Subcutaneous abdominal adipose tissue (tissue), 5 donors: Measurements from ENCODE around the gene MSMB.
"Not testable (repeated sequence)": the region's sequence is repeated elsewhere in the genome, so short reads cannot be mapped to it uniquely, and the experiment has no call there.

Experiments used
- H3K27ac ChIP-seq: one replicate; pipeline ENCODE4 v1.7.0; 2013; ENCODE audit warnings: low read depth, mild to moderate bottlenecking, inconsistent platforms, low read length, moderate library complexity
- H3K27me3 ChIP-seq, 5 donors: one replicate each; pipeline ENCODE4 v1.7.0; 2013; ENCODE audit warnings: low read length in 5 of 5, inconsistent platforms in 1 of 5; ENCODE audit not compliant: control insufficient read depth in 5 of 5, insufficient read depth in 4 of 5
- H3K36me3 ChIP-seq, 5 donors: one replicate each; pipeline ENCODE4 v1.7.0; 2013; ENCODE audit warnings: low read length in 5 of 5; ENCODE audit not compliant: control insufficient read depth in 5 of 5, insufficient read depth in 5 of 5
- H3K4me1 ChIP-seq, 5 donors: one replicate each; pipeline ENCODE4 v1.7.0; 2013; ENCODE audit warnings: low read length in 5 of 5, mild to moderate bottlenecking in 3 of 5, moderate library complexity in 1 of 5; ENCODE audit not compliant: control insufficient read depth in 5 of 5, insufficient read depth in 5 of 5
- H3K4me3 ChIP-seq, 5 donors: one replicate each; pipeline ENCODE4 v1.7.0; 2013; ENCODE audit warnings: low read length in 5 of 5, low read depth in 1 of 5
- H3K9ac ChIP-seq, 5 donors: one replicate each; pipeline ENCODE4 v1.7.0; 2013; ENCODE audit warnings: low read length in 5 of 5, mild to moderate bottlenecking in 4 of 5, moderate library complexity in 3 of 5
- H3K9me3 ChIP-seq, 5 donors: one replicate each; pipeline ENCODE4 v1.7.0; 2013; ENCODE audit warnings: low read length in 5 of 5; ENCODE audit not compliant: control insufficient read depth in 5 of 5
- donor health status: healthy.
- donor health status: healthy.
- donor health status: healthy.
- donor health status: healthy.
- donor health status: healthy.

MSMB gene, protein sequence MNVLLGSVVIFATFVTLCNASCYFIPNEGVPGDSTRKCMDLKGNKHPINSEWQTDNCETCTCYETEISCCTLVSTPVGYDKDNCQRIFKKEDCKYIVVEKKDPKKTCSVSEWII

DNA sequence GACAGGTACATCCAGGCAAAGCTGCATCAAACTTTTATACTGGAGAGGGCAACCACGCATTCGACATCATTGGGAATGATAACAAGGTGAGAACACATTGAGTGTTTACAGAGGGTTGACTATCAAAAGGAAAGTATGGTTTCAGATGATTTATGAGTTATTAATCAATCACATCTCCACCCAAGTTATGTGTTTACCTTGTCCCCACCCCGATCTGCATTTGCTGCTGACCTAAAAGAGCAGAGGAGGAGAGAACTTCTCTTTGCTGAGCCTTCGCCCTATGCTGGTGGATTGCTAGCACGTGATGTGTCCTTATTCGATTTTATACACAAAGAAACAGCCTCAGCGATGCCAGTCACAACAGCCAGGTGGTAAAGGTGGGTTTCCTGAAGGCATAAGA is at the start of gene MSMB:
Gene MSMB, minus strand, starts transcription at position 9 of the 400 bp plus-strand sequence. CDS start 32 bp downstream, outside the sequence.
- H3K27me3 ChIP-seq: peaks cover 0 to 10% (median 0%) of the 10 kb centered on the region in 5 donors
- H3K4me3 ChIP-seq: no peak within 1 kb of the TSS
- H3K4me1 ChIP-seq: no peaks in the 10 kb centered on the region

DNA sequence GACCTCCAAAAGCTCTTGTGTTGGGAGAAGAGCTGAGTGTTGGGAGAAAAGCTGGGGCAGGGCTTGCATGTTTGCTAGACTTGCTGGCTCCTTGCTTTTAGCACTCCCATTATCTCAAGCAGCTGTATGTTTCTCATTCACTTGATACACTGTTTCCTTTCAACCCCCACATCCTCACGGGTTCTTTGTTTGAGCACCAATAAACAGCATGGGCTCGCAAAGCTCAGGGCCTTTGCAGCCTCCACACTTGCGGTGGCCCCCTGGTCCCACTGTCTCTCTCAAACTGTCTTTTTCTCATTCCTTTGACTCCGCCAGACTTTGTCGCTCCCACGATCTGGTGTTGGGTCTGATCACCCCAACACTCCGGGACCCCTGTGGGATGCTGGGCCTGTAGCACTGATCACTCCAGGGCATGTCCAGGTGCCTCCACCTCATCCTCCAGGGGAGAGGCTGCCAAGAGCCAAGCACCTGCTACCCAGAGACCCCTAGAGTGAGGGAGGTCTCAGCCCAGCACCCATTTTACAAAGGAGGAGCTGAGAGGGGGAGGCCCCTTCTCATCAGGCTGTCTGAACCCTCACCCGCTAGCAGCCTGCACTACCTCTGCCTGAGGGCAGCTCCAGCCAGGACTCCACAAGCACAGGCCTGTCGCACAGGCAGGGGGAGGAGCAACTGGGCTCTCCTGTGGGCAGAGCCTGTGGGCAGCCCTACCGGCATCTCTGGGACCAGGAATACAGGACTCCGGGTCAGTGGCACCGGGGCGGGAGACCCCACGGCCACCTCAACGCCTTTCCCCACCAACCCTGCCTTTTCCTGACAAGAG is 49.1 kb upstream of the MSMB start:
- H3K36me3 ChIP-seq: no peaks in the 10 kb centered on the region
- H3K27me3 ChIP-seq: peaks cover 0 to 9% (median 0%) of the 10 kb centered on the region in 5 donors
- H3K9me3 ChIP-seq: peaks cover 0 to 4% (median 0%) of the 10 kb centered on the region in 5 donors
- no peak overlapping the region for H3K9ac ChIP-seq
- no peak overlapping the region for H3K4me3 ChIP-seq
- H3K4me1 ChIP-seq: peaks cover 0 to 11% (median 0%) of the 10 kb centered on the region in 5 donors
- H3K27ac ChIP-seq: no peak overlapping the region

More for the DNA sequence above, at the start of gene MSMB:
- no peak within 1 kb of the TSS for H3K9ac ChIP-seq
- no peaks in the 10 kb centered on the region for H3K36me3 ChIP-seq
- H3K9me3 ChIP-seq: no peaks in the 10 kb centered on the region
- no peak within 1 kb of the TSS for H3K27ac ChIP-seq

DNA sequence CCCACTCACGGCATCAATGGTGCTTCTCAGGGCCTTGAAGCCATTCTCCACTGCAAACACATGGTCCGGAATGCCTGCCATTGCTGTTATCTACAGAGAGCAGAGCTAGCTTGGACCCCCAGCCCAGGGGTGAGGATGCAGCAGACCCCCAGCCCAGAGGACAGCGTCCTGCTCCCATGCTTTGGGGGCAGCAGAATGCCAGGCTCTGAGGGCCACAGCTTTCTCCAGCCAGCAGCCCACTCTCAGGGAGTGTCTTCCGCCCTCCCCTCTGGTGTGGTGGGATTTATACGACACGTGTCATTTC is 48.1 kb upstream of the MSMB start:
- no peak overlapping the region for H3K27ac ChIP-seq

DNA sequence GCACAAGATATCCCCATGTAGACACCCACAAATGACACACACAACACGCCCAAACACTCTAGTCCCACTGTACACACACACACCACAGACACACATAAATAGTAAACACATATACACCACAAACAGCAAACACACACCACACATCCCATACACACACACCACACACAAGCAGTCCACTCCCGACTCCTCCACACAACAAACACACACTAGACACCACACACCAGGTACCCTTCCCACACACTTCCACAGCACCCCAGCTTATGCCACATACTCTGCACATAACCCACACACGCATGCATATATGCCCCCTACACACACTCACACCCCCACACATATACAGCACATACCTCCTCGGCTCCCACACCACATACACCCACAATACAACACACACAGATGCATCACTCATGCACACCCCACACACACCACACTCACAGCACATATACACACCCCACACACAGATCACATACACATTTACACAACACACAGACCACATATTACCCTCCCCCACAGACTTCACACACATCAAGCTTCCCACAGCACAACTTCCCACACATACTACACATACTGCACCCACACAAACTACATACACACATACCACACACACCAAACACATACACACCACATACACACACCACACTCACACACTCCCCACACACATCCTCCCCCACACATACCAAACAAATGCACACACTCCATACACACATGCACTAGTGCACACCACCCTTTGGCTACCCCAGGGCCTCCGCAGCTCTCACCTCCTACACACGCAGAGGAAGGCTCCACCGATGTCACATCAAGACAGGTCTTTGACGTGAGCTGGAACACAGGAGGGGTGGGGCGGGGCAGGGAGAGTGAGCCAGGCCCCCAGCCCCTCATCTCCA is 47.5 kb upstream of the MSMB start:
- not testable (repeated sequence) for H3K27ac ChIP-seq, H3K36me3 ChIP-seq, H3K27me3 ChIP-seq, H3K9ac ChIP-seq, H3K9me3 ChIP-seq, H3K4me3 ChIP-seq
- peaks cover 0 to 11% (median 0%) of the 10 kb centered on the region in 5 donors for H3K4me1 ChIP-seq

More for the DNA sequence above, 48.1 kb upstream of the MSMB start:
- Histone ChIP-seq H3K4me3 (no peak overlapping the region), H3K36me3 (no peaks in the 10 kb centered on the region), H3K9ac (no peak overlapping the region), H3K4me1 (peaks cover 0 to 11% (median 0%) of the 10 kb centered on the region in 5 donors), H3K9me3 (peaks cover 0 to 4% (median 0%) of the 10 kb centered on the region in 5 donors), H3K27me3 (peaks cover 0 to 9% (median 0%) of the 10 kb centered on the region in 5 donors)

DNA sequence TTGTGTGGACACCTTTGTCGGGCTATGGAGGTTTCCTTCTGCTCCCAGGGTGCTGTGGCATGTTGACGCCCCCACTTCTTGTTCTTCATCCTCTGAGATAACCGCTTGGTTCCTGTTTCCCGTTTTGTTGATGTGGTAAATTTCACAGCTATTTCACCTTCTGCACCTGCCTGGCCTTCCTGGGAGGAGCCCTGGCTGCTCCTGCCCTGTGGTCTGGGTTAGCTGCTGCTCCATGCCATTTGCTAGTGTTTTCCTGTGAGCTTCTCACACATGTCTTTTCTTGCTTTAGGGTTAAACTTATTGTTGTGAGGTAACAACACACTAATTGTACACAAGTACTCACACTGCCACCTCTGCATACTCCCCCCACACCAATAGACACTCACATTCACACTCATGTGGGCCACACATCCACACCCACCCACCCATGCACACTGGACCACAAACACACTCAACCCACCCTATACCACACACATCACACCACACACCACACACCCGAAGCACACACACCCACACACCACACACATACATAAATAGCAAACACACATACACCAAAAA is 46.5 kb upstream of the MSMB start:
- no peaks in the 10 kb centered on the region for H3K9me3 ChIP-seq
- no peak overlapping the region for H3K27ac ChIP-seq
- no peak overlapping the region for H3K9ac ChIP-seq
- no peak overlapping the region for H3K4me3 ChIP-seq
- H3K27me3 ChIP-seq: peaks cover 0 to 9% (median 0%) of the 10 kb centered on the region in 5 donors
- no peaks in the 10 kb centered on the region for H3K36me3 ChIP-seq
- H3K4me1 ChIP-seq: peaks cover 0 to 11% (median 0%) of the 10 kb centered on the region in 5 donors

DNA sequence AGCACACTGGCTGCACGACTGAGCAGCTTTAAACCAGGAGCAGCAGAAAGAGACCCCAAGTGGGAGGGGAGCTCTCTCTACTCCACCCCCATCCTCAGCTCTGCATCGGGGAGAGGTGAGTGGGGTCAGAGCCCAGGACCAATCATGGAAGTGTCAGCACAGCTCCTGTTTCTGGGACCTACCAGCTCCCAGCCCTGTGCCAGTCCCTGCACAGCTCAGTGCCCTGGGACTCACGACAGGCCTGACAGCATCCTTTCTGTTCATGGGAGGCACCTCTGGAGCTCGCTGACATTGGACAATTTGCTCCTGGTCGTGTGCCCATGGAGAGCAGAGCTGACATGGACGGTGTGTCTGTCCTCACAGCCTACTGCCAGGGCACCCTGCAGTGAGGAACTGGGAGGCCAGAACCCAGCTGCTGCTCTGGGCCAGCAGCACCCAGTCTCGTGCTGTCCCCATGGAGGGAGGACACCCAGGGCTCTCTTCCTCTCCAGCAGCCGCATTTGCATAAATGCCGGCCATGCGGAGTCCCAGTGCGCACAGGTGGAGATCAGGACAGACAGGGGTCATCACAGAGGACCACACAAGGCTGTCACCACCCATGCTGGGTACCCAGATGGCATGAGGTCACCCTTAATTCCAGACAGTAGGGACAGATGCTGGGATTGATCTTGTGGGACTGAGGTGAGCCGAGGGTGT is 45.9 kb upstream of the MSMB start:
- Histone ChIP-seq H3K36me3 (no peaks in the 10 kb centered on the region), H3K27ac (no peak overlapping the region), H3K4me3 (no peak overlapping the region), H3K9ac (no peak overlapping the region), H3K27me3 (peaks cover 0 to 9% (median 0%) of the 10 kb centered on the region in 5 donors), H3K9me3 (no peaks in the 10 kb centered on the region), H3K4me1 (peaks cover 0 to 6% (median 0%) of the 10 kb centered on the region in 5 donors)

DNA sequence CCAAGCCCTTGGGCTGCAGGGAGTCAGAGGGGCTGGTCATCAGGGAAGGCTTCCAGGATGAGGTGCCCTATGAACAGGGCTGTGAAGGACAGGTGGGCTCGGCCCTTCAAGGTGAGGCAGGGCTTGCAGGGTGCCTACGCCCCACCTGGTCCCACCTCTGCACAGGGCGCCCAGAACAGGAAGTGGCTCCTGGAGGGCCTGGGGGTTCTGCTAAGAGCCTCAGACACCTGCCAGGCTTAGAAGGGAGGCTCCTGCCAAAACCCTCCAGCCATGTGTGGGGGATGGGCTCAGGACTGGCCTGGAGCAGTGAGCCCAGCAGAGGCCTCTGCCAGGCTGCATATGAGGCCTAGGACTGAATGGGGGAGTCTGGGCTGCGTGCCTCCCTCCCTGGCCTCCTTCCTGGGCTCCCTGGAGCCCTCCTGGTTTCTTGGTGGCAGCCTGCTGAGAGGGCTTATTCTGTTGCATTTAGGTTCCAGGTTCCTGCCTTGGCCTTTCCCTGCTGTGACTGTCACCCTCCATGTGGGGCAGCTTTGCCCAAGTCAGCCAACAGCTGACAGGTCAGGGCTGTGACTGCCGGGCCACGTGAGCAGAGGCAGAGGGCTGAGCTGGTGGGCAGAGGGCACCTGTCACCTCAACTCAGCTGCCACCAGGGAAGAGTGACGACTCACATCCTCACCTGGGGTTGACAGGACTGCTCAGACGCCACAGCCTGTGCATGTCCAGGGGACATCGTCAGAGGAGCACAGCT is 45.2 kb upstream of the MSMB start:
- H3K27ac ChIP-seq: no peak overlapping the region
- no peak overlapping the region for H3K9ac ChIP-seq
- H3K9me3 ChIP-seq: no peaks in the 10 kb centered on the region
- no peak overlapping the region for H3K4me3 ChIP-seq
- no peaks in the 10 kb centered on the region for H3K4me1 ChIP-seq
- no peaks in the 10 kb centered on the region for H3K36me3 ChIP-seq
- peaks cover 0 to 9% (median 0%) of the 10 kb centered on the region in 5 donors for H3K27me3 ChIP-seq

DNA sequence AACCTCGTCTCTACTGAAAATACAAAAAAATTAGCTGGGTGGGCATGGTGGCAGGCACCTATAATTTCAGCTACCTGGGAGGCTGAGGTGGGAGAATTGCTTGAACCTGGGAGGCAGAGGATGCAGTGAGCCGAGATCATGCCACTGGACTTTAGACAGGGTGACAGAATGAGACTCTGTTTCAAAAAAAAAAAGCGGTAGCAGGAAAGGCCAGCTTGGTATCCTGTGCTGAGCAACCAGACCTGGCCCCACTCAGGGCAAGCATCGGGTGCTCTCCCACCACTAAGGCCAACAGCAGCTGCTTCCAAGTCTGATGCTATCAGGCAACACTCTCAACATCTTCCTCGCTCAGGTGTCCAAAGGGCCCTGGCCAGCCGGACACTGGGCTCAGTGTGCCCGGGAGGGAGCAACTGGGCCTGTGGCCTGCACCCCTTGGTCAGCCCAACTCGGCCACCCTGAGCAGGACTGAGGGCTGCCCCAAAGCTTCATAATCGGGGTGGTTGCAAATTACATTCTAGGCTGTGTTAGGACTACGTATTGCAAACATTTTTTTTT is 44.3 kb upstream of the MSMB start:
- no peaks in the 10 kb centered on the region for H3K9me3 ChIP-seq
- H3K36me3 ChIP-seq: no peaks in the 10 kb centered on the region

DNA sequence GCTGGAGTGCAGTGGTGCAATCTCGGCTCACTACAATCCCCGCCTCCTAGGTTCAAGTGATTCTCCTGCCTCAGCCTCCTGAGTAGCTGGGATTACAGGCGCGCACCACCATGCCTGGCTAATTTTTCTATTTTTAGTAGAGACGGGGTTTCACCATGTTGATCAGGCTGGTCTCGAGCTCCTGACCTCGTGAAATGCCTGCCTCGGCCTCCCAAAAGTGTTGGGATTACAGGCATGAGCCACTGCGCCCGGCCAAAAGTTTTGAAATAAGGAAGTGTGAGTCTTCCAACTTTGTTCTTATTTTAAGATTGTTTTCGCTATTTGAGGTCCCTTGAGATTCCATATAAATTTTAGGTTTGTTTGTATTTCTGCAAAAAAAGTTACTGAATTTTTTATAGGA is 41.3 kb upstream of the MSMB start:
- H3K36me3 ChIP-seq, H3K9me3 ChIP-seq, H3K4me3 ChIP-seq, H3K27me3 ChIP-seq, H3K27ac ChIP-seq, H3K9ac ChIP-seq, H3K4me1 ChIP-seq: not testable (repeated sequence)

More for the DNA sequence above, 44.3 kb upstream of the MSMB start:
- Histone ChIP-seq H3K4me1 (no peaks in the 10 kb centered on the region), H3K4me3 (no peak overlapping the region), H3K27me3 (peaks cover 0 to 9% (median 0%) of the 10 kb centered on the region in 5 donors), H3K27ac (no peak overlapping the region), H3K9ac (no peak overlapping the region)
